DOHH2 (cell line): ENCODE data around the gene ACER3.

Source experiments
- EZH2phosphoT487 ChIP-seq: fragments of 200-600 bp; sonication (generic); IDR thresholded peaks from 2 replicates; pipeline ENCODE4 v1.6.1; 2017; ENCODE audit warnings: borderline replicate concordance, mild to moderate bottlenecking, antibody characterized with exemption, low read length, moderate library complexity, mixed read lengths
- TF ChIP-seq, protein P1 (sequence below): fragments of 200-600 bp; sonication (generic); IDR thresholded peaks from one replicate; pipeline ENCODE4 v1.5.1; 2014; ENCODE audit warnings: antibody characterized with exemption, mild to moderate bottlenecking, low read depth, low read length; ENCODE audit not compliant: poor library complexity, severe bottlenecking

DNA sequence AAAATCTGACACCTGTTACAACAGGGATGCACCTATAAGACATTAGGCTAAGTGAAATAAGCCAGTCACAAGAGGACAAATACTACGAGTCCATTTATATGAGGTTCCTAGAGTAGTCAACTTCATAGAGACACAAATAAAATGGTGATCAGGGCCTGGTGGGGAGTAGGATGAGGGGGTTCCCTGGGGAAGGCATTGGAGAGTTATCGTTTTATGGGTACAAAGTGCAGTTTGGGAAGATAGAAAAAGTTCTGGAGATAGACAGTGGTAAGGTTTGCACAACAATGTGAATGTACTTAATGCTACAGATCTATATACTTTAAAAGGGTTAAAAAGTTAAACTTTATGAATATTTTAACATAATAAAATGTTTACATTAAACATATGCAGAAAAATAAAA, 142.1 kb downstream of the ACER3 start:
- TF ChIP-seq, protein P1, sequence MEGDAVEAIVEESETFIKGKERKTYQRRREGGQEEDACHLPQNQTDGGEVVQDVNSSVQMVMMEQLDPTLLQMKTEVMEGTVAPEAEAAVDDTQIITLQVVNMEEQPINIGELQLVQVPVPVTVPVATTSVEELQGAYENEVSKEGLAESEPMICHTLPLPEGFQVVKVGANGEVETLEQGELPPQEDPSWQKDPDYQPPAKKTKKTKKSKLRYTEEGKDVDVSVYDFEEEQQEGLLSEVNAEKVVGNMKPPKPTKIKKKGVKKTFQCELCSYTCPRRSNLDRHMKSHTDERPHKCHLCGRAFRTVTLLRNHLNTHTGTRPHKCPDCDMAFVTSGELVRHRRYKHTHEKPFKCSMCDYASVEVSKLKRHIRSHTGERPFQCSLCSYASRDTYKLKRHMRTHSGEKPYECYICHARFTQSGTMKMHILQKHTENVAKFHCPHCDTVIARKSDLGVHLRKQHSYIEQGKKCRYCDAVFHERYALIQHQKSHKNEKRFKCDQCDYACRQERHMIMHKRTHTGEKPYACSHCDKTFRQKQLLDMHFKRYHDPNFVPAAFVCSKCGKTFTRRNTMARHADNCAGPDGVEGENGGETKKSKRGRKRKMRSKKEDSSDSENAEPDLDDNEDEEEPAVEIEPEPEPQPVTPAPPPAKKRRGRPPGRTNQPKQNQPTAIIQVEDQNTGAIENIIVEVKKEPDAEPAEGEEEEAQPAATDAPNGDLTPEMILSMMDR = no peak
- TF ChIP-seq EZH2phosphoT487 = no peak
